ENCODE results near the gene TRAPPC14. TPM values are rescaled to one million over a fixed set of nuclear protein-coding genes. Genes with fewer than 3 reads are reported as not detected.

The TRAPPC14 gene
- total and polyA plus RNA-seq, 10 of the 15 experiments (the other 5 are each of a cell fraction or from before 2014, with no cell fraction given): 0.21 to 24.7 (median 7.5) TPM

DNA sequence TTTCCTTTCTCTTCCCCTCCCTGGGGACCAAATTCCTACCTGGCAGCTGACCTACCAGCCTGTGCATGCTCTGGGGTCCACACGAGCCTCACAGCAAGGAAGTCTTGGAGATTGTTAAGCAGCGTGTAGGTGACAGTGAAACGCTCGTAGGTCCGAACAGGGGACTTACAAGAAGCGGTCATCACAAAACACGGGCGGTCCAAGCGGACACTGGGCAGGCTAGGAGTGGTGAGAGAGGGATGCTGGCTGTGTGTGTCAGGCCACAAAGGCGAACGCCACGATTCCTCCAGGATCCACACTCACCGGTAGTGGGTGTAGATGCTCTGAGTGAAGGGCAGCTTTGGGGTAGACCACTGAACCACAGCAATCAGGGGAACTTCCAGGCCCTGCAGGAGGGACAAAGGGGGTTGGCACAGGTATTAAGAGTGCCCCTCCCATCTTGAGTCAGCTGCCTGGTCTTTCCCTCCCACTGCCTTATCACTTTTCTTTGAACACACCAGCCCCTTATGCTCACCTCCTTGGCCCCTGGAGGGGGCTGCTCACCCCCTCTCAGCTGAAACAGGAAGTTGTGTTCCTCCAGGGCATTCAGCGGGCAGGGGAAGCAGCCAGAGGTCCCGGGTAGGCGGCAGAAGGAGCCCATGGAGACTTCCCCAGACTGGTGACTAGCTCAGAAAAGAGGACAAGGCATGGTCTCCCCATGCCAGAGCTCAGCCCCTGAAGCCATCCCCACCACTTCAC, 2.0 kb downstream of the TRAPPC14 start:
- intact Hi-C loops (cut with micrococcal nuclease; ENCODE audit: unreplicated experiment): no loop called here
- no peak overlapping the region; the same call in 1 of the 2 replicates for H3K9ac ChIP-seq (ENCODE audit: control insufficient read depth, insufficient read depth, low read length)
- TF ChIP-seq SREBF1 (IDR thresholded peaks at IDR 0.05; ENCODE audit: low read length): no peak
- TF ChIP-seq PML (IDR thresholded peaks at IDR 0.05; ENCODE audit: low read length): no peak
- no peak for TF ChIP-seq ZNF622 (IDR thresholded peaks at IDR 0.05)
- TF ChIP-seq RUNX3 (IDR thresholded peaks at IDR 0.05; ENCODE audit: low read length): peak; percentile 45
- no peak for TF ChIP-seq STAT3 (IDR thresholded peaks at IDR 0.05; ENCODE audit: low read depth, low read length)
- no peak for TF ChIP-seq CREB1 (IDR thresholded peaks at IDR 0.05; ENCODE audit: low read depth)
- TF ChIP-seq POLR2AphosphoS5 (IDR thresholded peaks at IDR 0.05; ENCODE audit: low read length): no peak
- no peak for TF ChIP-seq NRF1 (conservative IDR thresholded peaks at IDR 0.05; ENCODE audit: low read depth, low read length)
- TF ChIP-seq KDM1A (IDR thresholded peaks at IDR 0.05; ENCODE audit: borderline replicate concordance): no peak
- peak; percentile 14 to 23; a peak in 1 of 4 replicates for TF ChIP-seq IKZF2 (IDR thresholded peaks at IDR 0.05)
- TF ChIP-seq, protein P1, sequence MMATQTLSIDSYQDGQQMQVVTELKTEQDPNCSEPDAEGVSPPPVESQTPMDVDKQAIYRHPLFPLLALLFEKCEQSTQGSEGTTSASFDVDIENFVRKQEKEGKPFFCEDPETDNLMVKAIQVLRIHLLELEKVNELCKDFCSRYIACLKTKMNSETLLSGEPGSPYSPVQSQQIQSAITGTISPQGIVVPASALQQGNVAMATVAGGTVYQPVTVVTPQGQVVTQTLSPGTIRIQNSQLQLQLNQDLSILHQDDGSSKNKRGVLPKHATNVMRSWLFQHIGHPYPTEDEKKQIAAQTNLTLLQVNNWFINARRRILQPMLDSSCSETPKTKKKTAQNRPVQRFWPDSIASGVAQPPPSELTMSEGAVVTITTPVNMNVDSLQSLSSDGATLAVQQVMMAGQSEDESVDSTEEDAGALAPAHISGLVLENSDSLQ (IDR thresholded peaks at IDR 0.05): 0 out of 2 replicates have a peak, but pooled peaks have one; percentile 35
- TF ChIP-seq SIN3A (IDR thresholded peaks at IDR 0.05; ENCODE audit: low read depth, low read length): no peak
- no peak for TF ChIP-seq SMC3 (IDR thresholded peaks at IDR 0.05; ENCODE audit: borderline replicate concordance, low read length)
- TF ChIP-seq, protein P2, sequence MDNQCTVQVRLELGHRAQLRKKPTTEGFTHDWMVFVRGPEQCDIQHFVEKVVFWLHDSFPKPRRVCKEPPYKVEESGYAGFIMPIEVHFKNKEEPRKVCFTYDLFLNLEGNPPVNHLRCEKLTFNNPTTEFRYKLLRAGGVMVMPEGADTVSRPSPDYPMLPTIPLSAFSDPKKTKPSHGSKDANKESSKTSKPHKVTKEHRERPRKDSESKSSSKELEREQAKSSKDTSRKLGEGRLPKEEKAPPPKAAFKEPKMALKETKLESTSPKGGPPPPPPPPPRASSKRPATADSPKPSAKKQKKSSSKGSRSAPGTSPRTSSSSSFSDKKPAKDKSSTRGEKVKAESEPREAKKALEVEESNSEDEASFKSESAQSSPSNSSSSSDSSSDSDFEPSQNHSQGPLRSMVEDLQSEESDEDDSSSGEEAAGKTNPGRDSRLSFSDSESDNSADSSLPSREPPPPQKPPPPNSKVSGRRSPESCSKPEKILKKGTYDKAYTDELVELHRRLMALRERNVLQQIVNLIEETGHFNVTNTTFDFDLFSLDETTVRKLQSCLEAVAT (IDR thresholded peaks at IDR 0.05): no peak
- no peak for TF ChIP-seq GATAD2B (conservative IDR thresholded peaks at IDR 0.05; ENCODE audit: low read depth)
- no peak for TF ChIP-seq CBX5 (IDR thresholded peaks at IDR 0.05; ENCODE audit: low read depth)
- TF ChIP-seq, protein P3, sequence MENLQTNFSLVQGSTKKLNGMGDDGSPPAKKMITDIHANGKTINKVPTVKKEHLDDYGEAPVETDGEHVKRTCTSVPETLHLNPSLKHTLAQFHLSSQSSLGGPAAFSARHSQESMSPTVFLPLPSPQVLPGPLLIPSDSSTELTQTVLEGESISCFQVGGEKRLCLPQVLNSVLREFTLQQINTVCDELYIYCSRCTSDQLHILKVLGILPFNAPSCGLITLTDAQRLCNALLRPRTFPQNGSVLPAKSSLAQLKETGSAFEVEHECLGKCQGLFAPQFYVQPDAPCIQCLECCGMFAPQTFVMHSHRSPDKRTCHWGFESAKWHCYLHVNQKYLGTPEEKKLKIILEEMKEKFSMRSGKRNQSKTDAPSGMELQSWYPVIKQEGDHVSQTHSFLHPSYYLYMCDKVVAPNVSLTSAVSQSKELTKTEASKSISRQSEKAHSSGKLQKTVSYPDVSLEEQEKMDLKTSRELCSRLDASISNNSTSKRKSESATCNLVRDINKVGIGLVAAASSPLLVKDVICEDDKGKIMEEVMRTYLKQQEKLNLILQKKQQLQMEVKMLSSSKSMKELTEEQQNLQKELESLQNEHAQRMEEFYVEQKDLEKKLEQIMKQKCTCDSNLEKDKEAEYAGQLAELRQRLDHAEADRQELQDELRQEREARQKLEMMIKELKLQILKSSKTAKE (IDR thresholded peaks at IDR 0.05; ENCODE audit: low read depth, poor library complexity, severe bottlenecking): no peak
- TF ChIP-seq, protein P4, sequence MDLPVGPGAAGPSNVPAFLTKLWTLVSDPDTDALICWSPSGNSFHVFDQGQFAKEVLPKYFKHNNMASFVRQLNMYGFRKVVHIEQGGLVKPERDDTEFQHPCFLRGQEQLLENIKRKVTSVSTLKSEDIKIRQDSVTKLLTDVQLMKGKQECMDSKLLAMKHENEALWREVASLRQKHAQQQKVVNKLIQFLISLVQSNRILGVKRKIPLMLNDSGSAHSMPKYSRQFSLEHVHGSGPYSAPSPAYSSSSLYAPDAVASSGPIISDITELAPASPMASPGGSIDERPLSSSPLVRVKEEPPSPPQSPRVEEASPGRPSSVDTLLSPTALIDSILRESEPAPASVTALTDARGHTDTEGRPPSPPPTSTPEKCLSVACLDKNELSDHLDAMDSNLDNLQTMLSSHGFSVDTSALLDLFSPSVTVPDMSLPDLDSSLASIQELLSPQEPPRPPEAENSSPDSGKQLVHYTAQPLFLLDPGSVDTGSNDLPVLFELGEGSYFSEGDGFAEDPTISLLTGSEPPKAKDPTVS (IDR thresholded peaks at IDR 0.05; ENCODE audit: low read depth, low read length): no peak

More for the DNA sequence above, 2.0 kb downstream of the TRAPPC14 start:
- Histone ChIP-seq H3K4me1 (ENCODE audit: control insufficient read depth, insufficient read depth, low read length) (peaks cover 13% of the 10 kb centered on the region; the same call in 1 of the 2 replicates), H3K4me2 (ENCODE audit: control insufficient read depth, insufficient read depth) (peak overlapping the region; percentile 95), H3K36me3 (ENCODE audit: control insufficient read depth in 2 of 2, insufficient read depth in 2 of 2, low read length in 1 of 2) (peaks cover 0 to 15% of the 10 kb centered on the region in 2 experiments), H3K79me2 (ENCODE audit: control insufficient read depth, insufficient read depth, low read length) (peaks cover 16% of the 10 kb centered on the region), H3K27me3 (replicated peaks in 1 of 2; ENCODE audit: control insufficient read depth in 2 of 2, insufficient read depth in 2 of 2, low read length in 1 of 2) (no peaks in the 10 kb centered on the region), H3K9me3 (replicated peaks; ENCODE audit: control insufficient read depth, insufficient read depth, low read length) (no peaks in the 10 kb centered on the region), H3K27ac (ENCODE audit: control insufficient read depth, insufficient read depth) (no peak overlapping the region), H3K4me3 (peak overlapping the region; percentile 89; the same call in 1 of the 2 replicates), H2AFZ (ENCODE audit: control insufficient read depth, low read depth, low read length) (no peak overlapping the region), H4K20me1 (ENCODE audit: control insufficient read depth, insufficient read depth) (no peaks in the 10 kb centered on the region)
- SMC1A ChIA-PET (ENCODE audit: uncharacterized antibody, unreplicated experiment): interaction anchor here (1.0 to 1.3 kb wide), 4 partner anchors 28 to 54 kb away, joined by 3 to 4 read pairs (median 3); no protein-coding TSS in a partner anchor
- POLR2A ChIA-PET: interaction anchor here (0.5 to 3.7 kb wide), 6 partner anchors 8 to 538 kb away, joined by 3 to 28 read pairs (median 4); partner anchors contain the start of genes AP4M1, GAL3ST4, LAMTOR4 and MCM7
- FAIRE-seq: no peak
- DNase-seq (ENCODE audit: low read depth, low spot score): no peak
- ATAC-seq: peak; percentile 60
- BruUV-seq (replicated peaks): no TSS peak
- in situ Hi-C loops (cut with MboI): no loop called here
- CTCF ChIA-PET: interaction anchor here (1.0 to 2.7 kb wide), 10 partner anchors 8 to 72 kb away, joined by 3 to 9 read pairs (median 5); partner anchors contain the start of genes GAL3ST4 and LAMTOR4
- RAD21 ChIA-PET (ENCODE audit: unreplicated experiment): interaction anchor here (0.7 to 1.4 kb wide), 4 partner anchors 11 to 251 kb away, joined by 3 to 5 read pairs (median 4); partner anchors contain the start of gene GAL3ST4
- 62% methylated on average over 16 of the region's 16 CpGs for WGBS (ENCODE audit: insufficient coverage, insufficient replicate concordance, low lambda C conversion rate, missing lambda C conversion rate)

Measured in GM12878 (cell line).